HepG2 (cell line): ENCODE data around the gene RERE. TPM values are rescaled to one million over a fixed set of nuclear protein-coding genes. Genes with fewer than 3 reads are reported as not detected.

ENCODE experiments used
- ATAC-seq: fragments of 200-7000 bp; cut with Tn5 transposase; 3 replicates; pipeline ENCODE4 v1.9.1; 2020; ENCODE audit warnings: mild to moderate bottlenecking, moderate library complexity
- BruUV-seq: library from RNA; stranded (reverse); fragments of 400-500 nt; replicated peaks from 2 replicates; lab custom pipeline; 2021; lab: Mats Ljungman, UMichigan
- CTCF ChIA-PET: fragments of 300-600 bp; formaldehyde crosslinking; extraction: SDS; loops from one replicate; lab custom pipeline; 2021; ENCODE audit warnings: low total read pairs, inconsistent platforms, low intra/inter-chr PET ratio; lab: Yijun Ruan, JAX
- POLR2A ChIA-PET: fragments of 350-600 bp; sonication (Branson Sonifier 250); formaldehyde crosslinking; loops from one replicate; lab custom pipeline; 2020; ENCODE audit warnings: antibody characterized with exemption, inconsistent platforms; lab: Yijun Ruan, JAX
- DNase-seq: peaks from one replicate; pipeline ENCODE4 v3.0.0-alpha.2; 2015; ENCODE audit warnings: low spot score
- FAIRE-seq: peaks from 3 replicates; lab custom pipeline; 2011; peaks lifted over from hg19 to GRCh38; lab: Jason Lieb, UNC
- H2AFZ ChIP-seq: one replicate; pipeline ENCODE4 v1.6.1; 2011; ENCODE audit warnings: low read length, inconsistent platforms
- H3K27ac ChIP-seq: fragments of 300-600 bp; 3 replicates; pipeline ENCODE4 v1.8.0; 2011; ENCODE audit warnings: mixed run types, mild to moderate bottlenecking, mixed read lengths, low read length, inconsistent platforms; ENCODE audit not compliant: insufficient read depth; ENCODE audit errors: extremely low read length
- H3K27me3 ChIP-seq, 2 experiments: fragments of 200-600 bp in 1 of 2; 2 replicates in 1 of 2; 3 replicates in 1 of 2; pipeline versions ENCODE4 v1.6.0 to v1.8.0; 2011; ENCODE audit warnings: low read length in 2 of 2, mild to moderate bottlenecking in 2 of 2, moderate library complexity in 2 of 2, inconsistent platforms in 1 of 2; ENCODE audit not compliant: insufficient read depth in 2 of 2, control insufficient read depth in 1 of 2
- H3K36me3 ChIP-seq, 2 experiments: fragments of 200-600 bp in 1 of 2; replicated peaks in 1 of 2; 2 replicates in 1 of 2; 3 replicates in 1 of 2; pipeline versions ENCODE4 v1.5.1 to v1.8.0; 2011; ENCODE audit warnings: low read length in 2 of 2, inconsistent platforms in 1 of 2; ENCODE audit not compliant: insufficient read depth in 2 of 2, control insufficient read depth in 1 of 2
- H3K4me1 ChIP-seq: 2 replicates; pipeline ENCODE4 v1.5.1; 2012; ENCODE audit warnings: low read length, inconsistent platforms; ENCODE audit not compliant: insufficient read depth
- H3K4me2 ChIP-seq: 2 replicates; pipeline ENCODE4 v1.6.0; 2011; ENCODE audit warnings: low read depth, low read length, inconsistent platforms
- H3K4me3 ChIP-seq, 3 experiments: fragments of 200-600 bp in 1 of 3; sonication (generic), shearing (Covaris generic) in 1 of 3; replicated peaks in 1 of 3; 2 replicates each; pipeline ENCODE4 v1.5.1; 2011 to 2016; ENCODE audit warnings: low read length in 3 of 3, inconsistent platforms in 2 of 3, low read depth in 2 of 3, mild to moderate bottlenecking in 2 of 3, control low read depth in 1 of 3, mixed read lengths in 1 of 3; ENCODE audit not compliant: insufficient read depth in 1 of 3
- H3K79me2 ChIP-seq: one replicate; pipeline ENCODE4 v1.6.1; 2011; ENCODE audit warnings: low read length, inconsistent platforms; ENCODE audit not compliant: insufficient read depth
- H3K9ac ChIP-seq: 2 replicates; pipeline ENCODE4 v1.6.0; 2011; ENCODE audit warnings: mild to moderate bottlenecking, low read depth, low read length, inconsistent platforms; ENCODE audit not compliant: insufficient read depth
- H3K9me3 ChIP-seq: 2 replicates; pipeline ENCODE4 v1.5.1; 2012; ENCODE audit warnings: mild to moderate bottlenecking, low read length
- H4K20me1 ChIP-seq: 2 replicates; pipeline ENCODE4 v1.6.0; 2011; ENCODE audit warnings: inconsistent platforms, mild to moderate bottlenecking, low read length, moderate library complexity; ENCODE audit not compliant: insufficient read depth
- CBFB ChIP-seq: sonication (generic); formaldehyde crosslinking; IDR thresholded peaks from 2 replicates; pipeline ENCODE4 v1.4.0; 2020; ENCODE audit warnings: missing genetic modification reagents
- MTF2 ChIP-seq: sonication (generic); formaldehyde crosslinking; IDR thresholded peaks from 2 replicates; pipeline ENCODE4 v1.5.0; 2020; ENCODE audit warnings: missing genetic modification reagents, borderline replicate concordance
- NFE2 ChIP-seq: sonication (generic); formaldehyde crosslinking; IDR thresholded peaks from 2 replicates; pipeline ENCODE4 v1.4.0; 2020; ENCODE audit warnings: missing genetic modification reagents
- NFRKB ChIP-seq: fragments of 450-650 bp; IDR thresholded peaks from 2 replicates; pipeline ENCODE4 v1.6.1; 2017
- NFYC ChIP-seq: IDR thresholded peaks from 2 replicates; pipeline ENCODE4 v1.6.1; 2016; ENCODE audit warnings: missing genetic modification reagents, missing compliant biosample characterization
- PAWR ChIP-seq: sonication (generic); formaldehyde crosslinking; IDR thresholded peaks from 2 replicates; pipeline ENCODE4 v1.4.0; 2020; ENCODE audit warnings: missing genetic modification reagents, mild to moderate bottlenecking, borderline replicate concordance
- ZBTB38 ChIP-seq: sonication (generic); formaldehyde crosslinking; IDR thresholded peaks from 2 replicates; pipeline ENCODE4 v1.5.1; 2020; ENCODE audit warnings: mild to moderate bottlenecking, missing genetic modification reagents
- ZNF879 ChIP-seq: sonication (generic); formaldehyde crosslinking; IDR thresholded peaks from 2 replicates; pipeline ENCODE4 v1.8.1; 2023; ENCODE audit warnings: missing genetic modification reagents
- WGBS: methylation state at CpG from one replicate; pipeline ENCODE4 v1.1.6; 2017; ENCODE audit warnings: low lambda C conversion rate; 5-methylcytosine and 5-hydroxymethylcytosine counted together
- in situ Hi-C: cut with HindIII; loops from 2 replicates; pipeline ENCODE4 v1.10.0; 2017; ENCODE audit warnings: low pct_unique_long_range_greater_than_20kb; ENCODE audit not compliant: extremely low pct_ligation_motif_present
- intact Hi-C: fragments of 100-400 bp; cut with micrococcal nuclease; formaldehyde crosslinking; loops from one replicate; pipeline ENCODE4 v1.10.0; 2022; ENCODE audit not compliant: unreplicated experiment
- polyA plus RNA-seq, 8 experiments: library from polyadenylated mRNA; depleted of rRNA in 3 of 8; stranded (reverse) in 7 of 8; unstranded in 1 of 8; fragments of >200 nt; fragmentation: Illumina TruSeq in 4 of 8; extraction: Trizol in 4 of 8; gene quantifications; 2 replicates each; pipeline versions ENCODE4 v1.2.1 to v1.2.3, GENCODE V29; 2011 to 2016; ENCODE audit warnings: low read depth in 4 of 8, missing spikeins in 1 of 8, mixed read lengths in 1 of 8; ENCODE audit not compliant: insufficient read depth in 1 of 8
- total RNA-seq, 5 experiments: library from RNA; depleted of rRNA; stranded (reverse); fragments of >200 nt; fragmentation: Illumina TruSeq; extraction: Trizol; gene quantifications; 2 replicates each; pipeline ENCODE4 v1.2.3, GENCODE V29; 2016; ENCODE audit warnings: low read depth in 1 of 5
- TF ChIP-seq, protein P1 (sequence below): sonication (generic); formaldehyde crosslinking; IDR thresholded peaks from 2 replicates; pipeline ENCODE4 v1.5.0; 2020; ENCODE audit warnings: missing genetic modification reagents

Gene RERE
- total and polyA plus RNA-seq, 2 of the 13 experiments (the other 11 are each of a cell fraction or from before 2014, with no cell fraction given), result 18.3 to 21.9 TPM

DNA sequence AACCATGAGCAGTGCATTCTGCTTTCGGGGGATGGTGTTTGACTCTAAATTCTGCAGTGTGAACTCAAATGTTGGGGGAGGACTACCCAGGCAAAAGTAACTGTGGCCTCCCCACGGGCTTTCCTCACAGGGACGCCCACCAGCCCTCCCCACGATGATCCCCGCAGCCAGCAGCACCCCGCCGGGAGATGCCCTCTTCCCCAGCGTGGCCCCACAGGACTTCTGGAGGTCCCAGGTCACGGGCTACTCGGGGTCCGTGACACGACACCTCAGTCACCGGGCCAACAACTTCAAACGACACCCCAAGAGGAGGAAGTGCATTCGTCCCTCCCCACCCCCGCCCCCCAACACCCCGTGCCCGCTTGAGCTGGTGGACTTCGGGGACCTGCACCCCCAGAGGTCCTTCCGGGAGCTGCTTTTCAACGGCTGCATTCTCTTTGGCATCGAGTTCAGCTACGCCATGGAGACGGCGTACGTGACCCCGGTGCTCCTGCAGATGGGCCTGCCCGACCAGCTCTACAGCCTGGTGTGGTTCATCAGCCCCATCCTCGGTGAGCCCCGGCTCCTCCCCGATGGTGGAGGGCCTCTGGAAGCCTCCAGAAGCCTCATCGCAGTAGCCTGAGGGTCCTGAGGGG, 493.1 kb downstream of the RERE start:
- Histone ChIP-seq H3K4me1 (0 out of 2 replicates have a peak, but pooled peaks cover 4% of the 10 kb centered on the region), H4K20me1 (no peaks in the 10 kb centered on the region), H3K9me3 (no peaks in the 10 kb centered on the region), H3K79me2 (no peaks in the 10 kb centered on the region), H2AFZ (no peak overlapping the region)
- BruUV-seq, result no TSS peak
- WGBS, result 55% methylated on average over 18 of the region's 32 CpGs
- intact Hi-C loops, result no loop called here
- DNase-seq (no peak), ATAC-seq (no peak)
- in situ Hi-C loops, result no loop called here
- TF ChIP-seq PAWR (no peak), ZNF879 (CRISPR knock-in tag) (no peak), MTF2 (CRISPR knock-in tag) (no peak), NFE2 (CRISPR knock-in tag) (no peak), NFYC (CRISPR knock-in tag) (no peak), NFRKB (no peak), ZBTB38 (CRISPR knock-in tag) (no peak), CBFB (no peak)
- TF ChIP-seq, protein P1, sequence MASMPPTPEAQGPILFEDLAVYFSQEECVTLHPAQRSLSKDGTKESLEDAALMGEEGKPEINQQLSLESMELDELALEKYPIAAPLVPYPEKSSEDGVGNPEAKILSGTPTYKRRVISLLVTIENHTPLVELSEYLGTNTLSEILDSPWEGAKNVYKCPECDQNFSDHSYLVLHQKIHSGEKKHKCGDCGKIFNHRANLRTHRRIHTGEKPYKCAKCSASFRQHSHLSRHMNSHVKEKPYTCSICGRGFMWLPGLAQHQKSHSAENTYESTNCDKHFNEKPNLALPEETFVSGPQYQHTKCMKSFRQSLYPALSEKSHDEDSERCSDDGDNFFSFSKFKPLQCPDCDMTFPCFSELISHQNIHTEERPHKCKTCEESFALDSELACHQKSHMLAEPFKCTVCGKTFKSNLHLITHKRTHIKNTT (CRISPR knock-in tag), result no peak
- TF ChIP-seq, all 625 proteins: peak for 0
- FAIRE-seq, result no peak
- Histone ChIP-seq H3K36me3 (no peaks in the 10 kb centered on the region), H3K9ac (no peak overlapping the region), H3K4me2 (no peak overlapping the region), H3K4me3 (no peak overlapping the region), H3K27ac (no peak overlapping the region), H3K27me3 (peaks cover 1 to 50% of the 10 kb centered on the region in 2 experiments; a peak in 4 of 5 replicates)
- CTCF ChIA-PET, result no interaction called here
- POLR2A ChIA-PET, result no interaction called here
